Esophagus muscularis mucosa (tissue), 4 donors: Measurements from ENCODE around the gene ADAMTS2. TPM values are rescaled to one million over a fixed set of nuclear protein-coding genes. Genes with fewer than 3 reads are reported as not detected.

ENCODE experiments used
- DNase-seq: peaks from one replicate; pipeline ENCODE4 v3.0.0-alpha.2; 2017; ENCODE audit errors: extremely low spot score
- H3K27ac ChIP-seq, 4 donors: fragments of 200-600 bp; sonication (generic); replicated peaks in 1 of 4; 1 replicate in 3 of 4; 2 replicates in 1 of 4; pipeline ENCODE4 v1.5.1; 2016 to 2019; ENCODE audit warnings: mild to moderate bottlenecking in 1 of 4
- H3K27me3 ChIP-seq, 4 donors: fragments of 200-600 bp; sonication (generic); one replicate each; pipeline versions ENCODE4 v1.5.1 to v1.6.0; 2016 to 2019
- H3K36me3 ChIP-seq, 4 donors: fragments of 200-600 bp; sonication (generic); one replicate each; pipeline ENCODE4 v1.5.1; 2016 to 2019
- H3K4me1 ChIP-seq, 4 donors: fragments of 200-600 bp; sonication (generic); one replicate each; pipeline ENCODE4 v1.5.1; 2016 to 2019
- H3K4me3 ChIP-seq, 4 donors: fragments of 200-600 bp; sonication (generic); 1 replicate in 2 of 4; 2 replicates in 2 of 4; pipeline ENCODE4 v1.5.1; 2016 to 2019; ENCODE audit warnings: mild to moderate bottlenecking in 4 of 4, moderate library complexity in 1 of 4
- H3K9me3 ChIP-seq, 4 donors: fragments of 200-600 bp; sonication (generic); 1 replicate in 3 of 4; 2 replicates in 1 of 4; pipeline ENCODE4 v1.5.1; 2016 to 2019
- EP300 ChIP-seq: sonication (generic); formaldehyde crosslinking; IDR thresholded peaks from one replicate; pipeline ENCODE4 v1.6.1; 2017; ENCODE audit warnings: antibody characterized with exemption
- POLR2A ChIP-seq: fragments of 450-650 bp; IDR thresholded peaks from one replicate; pipeline ENCODE4 v1.6.1; 2017; ENCODE audit warnings: antibody characterized with exemption, moderate library complexity, mild to moderate bottlenecking, low read depth
- POLR2AphosphoS5 ChIP-seq, 2 donors: sonication (generic); formaldehyde crosslinking; IDR thresholded peaks; one replicate each; pipeline ENCODE4 v1.6.1; 2017; ENCODE audit warnings: antibody characterized with exemption in 2 of 2
- WGBS: methylation state at CpG from one replicate; pipeline ENCODE4 v1.1.5; 2018; 5-methylcytosine and 5-hydroxymethylcytosine counted together
- intact Hi-C: fragments of 100-400 bp; cut with DNase I; formaldehyde crosslinking; loops from one replicate; pipeline ENCODE4 v1.15.1; 2023
- total RNA-seq, 4 donors: library from RNA; depleted of rRNA; stranded (reverse); fragments of >200 nt; gene quantifications; one replicate each; pipeline versions ENCODE4 v1.1.0 to v1.2.1, GENCODE V29; 2016
- TF ChIP-seq, protein P1 (sequence below), 3 experiments: fragments of 200-600 bp in 2 of 3; fragments of 450-650 bp in 1 of 3; sonication (generic) in 2 of 3; IDR thresholded peaks; one replicate each; pipeline ENCODE4 v1.5.1; 2017 to 2019; ENCODE audit warnings: antibody characterized with exemption in 3 of 3, mild to moderate bottlenecking in 2 of 3, moderate library complexity in 1 of 3

The ADAMTS2 gene
- total RNA-seq, 4 donors from 2014 or later: 17.8 to 31.8 (median 21.4) TPM

DNA sequence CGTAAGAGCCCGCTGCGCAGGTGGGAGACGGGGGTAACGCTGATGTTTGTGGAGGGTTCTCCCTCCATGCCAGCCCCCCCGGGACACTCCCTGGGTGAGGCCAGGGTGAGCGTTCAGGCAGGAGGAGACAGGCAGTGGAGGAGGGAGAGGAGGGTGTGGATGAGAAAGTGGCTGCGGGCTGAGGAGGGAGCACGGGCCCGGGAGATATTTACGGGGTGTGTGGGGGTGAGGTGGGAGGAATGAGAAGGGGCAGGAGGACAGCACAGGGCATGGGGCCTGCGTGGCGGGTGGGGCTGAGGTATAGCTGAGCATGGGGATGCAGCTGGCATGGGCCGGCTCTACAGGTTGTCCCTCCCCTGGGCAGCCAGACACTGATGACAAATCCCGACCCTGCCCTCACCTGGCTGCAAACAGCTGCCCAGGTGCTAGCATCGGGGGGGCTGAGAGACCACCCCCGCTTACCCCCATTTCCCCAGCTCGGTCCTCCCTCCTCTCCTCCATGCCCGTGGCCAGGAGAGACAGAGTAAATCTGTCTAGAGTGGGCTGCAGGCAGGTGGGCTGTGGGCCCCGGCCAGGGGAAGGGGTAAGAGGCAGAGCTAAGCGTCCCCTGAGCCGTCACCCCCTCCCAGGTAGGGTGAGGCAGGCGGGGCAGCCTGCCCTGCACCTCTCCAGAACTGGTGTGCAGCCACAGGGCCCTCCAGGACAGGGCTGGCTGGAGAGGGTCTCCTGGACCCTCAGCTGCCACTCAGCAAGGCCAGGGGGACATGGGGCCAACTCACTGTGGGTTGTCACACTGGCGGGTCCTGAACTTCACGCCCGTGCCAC lies 205.9 kb downstream of the ADAMTS2 start:
- Histone ChIP-seq H3K36me3 (peaks cover 0 to 8% (median 4%) of the 10 kb centered on the region in 4 donors), H3K27me3 (no peaks in the 10 kb centered on the region), H3K4me3 (no peak overlapping the region), H3K27ac (no peak overlapping the region), H3K4me1 (no peaks in the 10 kb centered on the region), H3K9me3 (no peaks in the 10 kb centered on the region)
- no peak for DNase-seq
- no peak for TF ChIP-seq EP300
- no peak for TF ChIP-seq POLR2AphosphoS5 (IDR thresholded peaks at IDR 0.05)
- TF ChIP-seq POLR2A: no peak
- TF ChIP-seq, protein P1, sequence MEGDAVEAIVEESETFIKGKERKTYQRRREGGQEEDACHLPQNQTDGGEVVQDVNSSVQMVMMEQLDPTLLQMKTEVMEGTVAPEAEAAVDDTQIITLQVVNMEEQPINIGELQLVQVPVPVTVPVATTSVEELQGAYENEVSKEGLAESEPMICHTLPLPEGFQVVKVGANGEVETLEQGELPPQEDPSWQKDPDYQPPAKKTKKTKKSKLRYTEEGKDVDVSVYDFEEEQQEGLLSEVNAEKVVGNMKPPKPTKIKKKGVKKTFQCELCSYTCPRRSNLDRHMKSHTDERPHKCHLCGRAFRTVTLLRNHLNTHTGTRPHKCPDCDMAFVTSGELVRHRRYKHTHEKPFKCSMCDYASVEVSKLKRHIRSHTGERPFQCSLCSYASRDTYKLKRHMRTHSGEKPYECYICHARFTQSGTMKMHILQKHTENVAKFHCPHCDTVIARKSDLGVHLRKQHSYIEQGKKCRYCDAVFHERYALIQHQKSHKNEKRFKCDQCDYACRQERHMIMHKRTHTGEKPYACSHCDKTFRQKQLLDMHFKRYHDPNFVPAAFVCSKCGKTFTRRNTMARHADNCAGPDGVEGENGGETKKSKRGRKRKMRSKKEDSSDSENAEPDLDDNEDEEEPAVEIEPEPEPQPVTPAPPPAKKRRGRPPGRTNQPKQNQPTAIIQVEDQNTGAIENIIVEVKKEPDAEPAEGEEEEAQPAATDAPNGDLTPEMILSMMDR (IDR thresholded peaks at IDR 0.05): no peak
- intact Hi-C loops: no loop called here
- WGBS: 87% methylated on average over 17 of the region's 26 CpGs

DNA sequence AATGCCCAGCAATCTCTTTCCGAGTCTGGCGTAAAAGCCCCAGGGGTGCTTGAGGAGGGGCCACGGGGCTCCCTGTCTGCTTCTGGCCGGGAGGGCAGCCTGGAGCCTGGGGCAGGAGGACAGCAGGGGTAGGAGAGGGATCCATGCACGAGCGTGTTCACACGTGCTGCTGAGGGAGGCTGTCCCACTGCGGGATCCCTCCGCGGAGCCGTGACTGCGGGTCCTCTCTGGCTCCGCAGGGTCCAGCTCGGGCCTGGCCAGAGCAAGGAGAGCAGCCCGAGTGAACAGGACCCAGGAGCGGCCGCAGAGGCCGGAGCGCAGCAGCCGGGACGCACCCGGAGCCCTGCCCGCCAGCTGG lies 206.7 kb downstream of the ADAMTS2 start:
- Histone ChIP-seq H3K27me3 (no peaks in the 10 kb centered on the region), H3K9me3 (no peaks in the 10 kb centered on the region), H3K27ac (no peak overlapping the region), H3K4me1 (no peaks in the 10 kb centered on the region), H3K4me3 (no peak overlapping the region), H3K36me3 (peaks cover 0 to 8% (median 4%) of the 10 kb centered on the region in 4 donors)
- WGBS: 90% methylated on average over 20 of the region's 23 CpGs
- intact Hi-C loops: no loop called here
- DNase-seq: no peak
- TF ChIP-seq EP300: no peak
- TF ChIP-seq, protein P1 (IDR thresholded peaks at IDR 0.05): no peak
- no peak for TF ChIP-seq POLR2A
- no peak for TF ChIP-seq POLR2AphosphoS5 (IDR thresholded peaks at IDR 0.05)

DNA sequence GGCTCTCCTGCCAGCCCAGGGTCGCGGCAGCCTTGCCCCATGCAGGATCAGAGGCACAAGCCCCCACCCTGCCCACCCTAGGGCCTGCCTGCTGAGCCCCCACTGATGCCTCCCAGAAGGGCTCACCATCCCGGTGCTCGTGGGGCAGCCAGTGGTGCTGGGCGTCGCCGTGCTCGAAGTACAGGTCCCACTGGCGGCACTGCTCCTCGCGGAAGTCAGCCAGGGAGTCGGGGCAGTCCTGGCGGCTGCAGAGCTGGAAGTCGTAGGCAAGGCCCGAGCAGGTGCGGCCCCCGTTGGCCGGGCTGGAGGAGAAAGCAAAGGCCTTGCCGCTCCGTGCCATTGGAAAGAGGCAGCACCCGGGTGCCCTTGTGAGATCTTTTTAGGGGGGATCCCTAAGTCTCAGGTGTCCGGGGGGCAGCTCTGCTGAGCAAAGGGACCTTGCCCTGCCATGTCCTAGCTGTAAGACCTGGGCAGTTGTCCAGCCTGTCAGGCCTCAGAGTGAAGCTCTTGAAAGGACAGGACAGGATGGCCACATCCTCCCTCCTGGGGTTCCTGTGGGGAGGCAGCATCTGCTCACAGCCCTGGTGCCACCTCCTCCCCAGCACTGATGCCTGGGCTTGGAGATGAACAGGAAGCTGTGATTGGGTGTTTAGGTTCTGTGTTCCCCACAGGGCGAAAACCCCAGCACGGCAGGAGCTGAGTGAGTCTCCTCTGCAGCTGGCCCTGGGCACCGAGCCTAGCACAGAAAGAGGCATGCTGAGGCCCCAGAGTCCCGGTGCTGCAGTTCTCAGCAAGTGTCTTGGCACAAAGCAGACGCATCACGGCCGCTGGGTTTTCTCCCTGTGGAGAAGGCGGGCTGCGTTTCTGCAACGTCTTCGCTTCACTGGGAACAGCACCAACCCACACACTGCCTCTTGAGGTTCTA lies 207.4 kb downstream of the ADAMTS2 start:
- DNase-seq: no peak
- no peaks in the 10 kb centered on the region for H3K4me1 ChIP-seq
- peaks cover 0 to 8% (median 4%) of the 10 kb centered on the region in 4 donors for H3K36me3 ChIP-seq
- TF ChIP-seq POLR2A (no peak), POLR2AphosphoS5 (IDR thresholded peaks at IDR 0.05) (no peak), EP300 (no peak)
- TF ChIP-seq, protein P1 (IDR thresholded peaks at IDR 0.05): no peak
- intact Hi-C loops: no loop called here
- 84% methylated on average over 20 of the region's 33 CpGs for WGBS
- no peak overlapping the region for H3K4me3 ChIP-seq
- H3K27me3 ChIP-seq: no peaks in the 10 kb centered on the region
- H3K9me3 ChIP-seq: no peaks in the 10 kb centered on the region
- H3K27ac ChIP-seq: no peak overlapping the region

DNA sequence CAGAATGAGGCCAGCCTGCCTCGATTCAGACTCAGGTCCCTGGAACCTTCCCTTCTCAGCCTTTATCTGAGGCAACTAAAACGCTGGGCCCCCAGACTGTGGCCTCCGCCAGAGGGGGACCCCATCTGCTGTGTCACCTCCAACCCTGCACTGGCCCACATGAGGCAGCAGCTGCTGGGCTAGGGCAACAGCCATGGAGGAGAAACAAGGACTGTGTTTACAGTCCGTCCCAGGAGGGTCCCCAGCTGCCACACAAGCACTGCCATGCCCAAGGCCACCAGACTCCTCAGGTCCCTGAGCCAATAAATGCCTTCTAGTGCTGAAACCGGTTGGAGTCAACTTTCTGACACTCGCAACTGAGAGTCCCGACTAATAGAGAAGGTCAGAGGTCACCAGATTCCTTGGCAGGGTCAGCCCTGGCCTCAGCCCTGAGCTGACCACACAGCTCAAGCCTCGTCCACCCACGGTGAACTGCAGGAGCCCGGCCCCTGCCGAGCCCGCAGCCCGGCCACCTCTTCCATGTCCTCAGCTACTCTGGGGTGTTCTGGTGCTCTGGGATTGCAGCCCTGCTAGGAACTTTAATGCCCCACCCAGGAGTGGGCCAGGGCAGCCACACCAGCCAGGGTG lies 208.1 kb downstream of the ADAMTS2 start:
- TF ChIP-seq, protein P1 (IDR thresholded peaks at IDR 0.05): no peak
- no peak for TF ChIP-seq POLR2A
- no peak for TF ChIP-seq EP300
- TF ChIP-seq POLR2AphosphoS5 (IDR thresholded peaks at IDR 0.05): no peak
- no peak overlapping the region for H3K4me3 ChIP-seq
- 58% methylated on average over 13 of the region's 13 CpGs for WGBS
- no peaks in the 10 kb centered on the region for H3K27me3 ChIP-seq
- H3K9me3 ChIP-seq: no peaks in the 10 kb centered on the region
- no peak overlapping the region for H3K27ac ChIP-seq
- peaks cover 0 to 12% (median 5%) of the 10 kb centered on the region in 4 donors for H3K36me3 ChIP-seq
- DNase-seq: no peak
- intact Hi-C loops: no loop called here
- no peaks in the 10 kb centered on the region for H3K4me1 ChIP-seq
